Measurements from ENCODE around the gene ZNF784. TPM values are rescaled to one million over a fixed set of nuclear protein-coding genes. Genes with fewer than 3 reads are reported as not detected.

The ZNF784 gene
- total and polyA plus RNA-seq, 10 of the 15 experiments (the other 5 are each of a cell fraction or from before 2014, with no cell fraction given), result 0.10 to 5.2 (median 1.8) TPM

GRCh38 chr19:55635856-55636440 lies 11.6 kb upstream of the ZNF784 start:
- WGBS (ENCODE audit: insufficient coverage, insufficient replicate concordance, low lambda C conversion rate, missing lambda C conversion rate), result 24% methylated on average over 7 of the region's 7 CpGs
- BruUV-seq (replicated peaks), result TSS peak; percentile 79
- intact Hi-C loops (cut with micrococcal nuclease; ENCODE audit: unreplicated experiment) (loop anchor here (10.0 kb wide), 1 partner anchor 439 kb away; no protein-coding TSS in a partner anchor), in situ Hi-C loops (cut with MboI) (no loop called here)
- Histone ChIP-seq H3K36me3 (ENCODE audit: control insufficient read depth in 2 of 2, insufficient read depth in 2 of 2, low read length in 1 of 2) (no peaks in the 10 kb centered on the region), H3K4me3 (peak overlapping the region; percentile 92), H3K9me3 (replicated peaks; ENCODE audit: control insufficient read depth, insufficient read depth, low read length) (no peaks in the 10 kb centered on the region), H4K20me1 (ENCODE audit: control insufficient read depth, insufficient read depth) (no peaks in the 10 kb centered on the region), H3K27me3 (replicated peaks in 1 of 2; ENCODE audit: control insufficient read depth in 2 of 2, insufficient read depth in 2 of 2, low read length in 1 of 2) (no peaks in the 10 kb centered on the region), H2AFZ (ENCODE audit: control insufficient read depth, low read depth, low read length) (no peak overlapping the region), H3K9ac (ENCODE audit: control insufficient read depth, insufficient read depth, low read length) (peak overlapping the region; percentile 100), H3K79me2 (ENCODE audit: control insufficient read depth, insufficient read depth, low read length) (peaks cover 44% of the 10 kb centered on the region), H3K27ac (ENCODE audit: control insufficient read depth, insufficient read depth) (peak overlapping the region; percentile 99), H3K4me1 (ENCODE audit: control insufficient read depth, insufficient read depth, low read length) (peaks cover 39% of the 10 kb centered on the region), H3K4me2 (ENCODE audit: control insufficient read depth, insufficient read depth) (peak overlapping the region; percentile 91)
- ATAC-seq (no peak), FAIRE-seq (no peak), DNase-seq (ENCODE audit: low read depth, low spot score) (no peak)
- POLR2A ChIA-PET, result interaction anchor here (0.7 to 4.5 kb wide), 3 partner anchors 12 to 21 kb away, joined by 3 to 28 read pairs (median 12); partner anchors contain the start of genes CCDC106 and U2AF2
- CTCF ChIA-PET, result interaction anchor here (1.2 to 7.7 kb wide), 4 partner anchors 12 to 121 kb away, joined by 3 to 65 read pairs (median 22); partner anchors contain the start of genes CCDC106 and ZNF865
- SMC1A ChIA-PET (ENCODE audit: uncharacterized antibody, unreplicated experiment), result interaction anchor here (1.2 to 2.5 kb wide), 5 partner anchors 10 to 37 kb away, joined by 3 to 11 read pairs (median 5); partner anchors contain the start of genes CCDC106, FIZ1 and U2AF2
- RAD21 ChIA-PET (ENCODE audit: unreplicated experiment), result interaction anchor here (1.3 kb wide), 1 partner anchor 11 kb away, joined by 3 read pairs; no protein-coding TSS in a partner anchor
- TF ChIP-seq POLR2AphosphoS5 (IDR thresholded peaks at IDR 0.05; ENCODE audit: low read length) (peak; percentile 54; the same call in 1 of the 2 replicates), FOXM1 (IDR thresholded peaks at IDR 0.05; ENCODE audit: low read depth, low read length) (no peak), PML (IDR thresholded peaks at IDR 0.05; ENCODE audit: low read length) (no peak), ZNF24 (IDR thresholded peaks at IDR 0.05) (no peak), ZBTB33 (IDR thresholded peaks at IDR 0.05) (no peak), ZNF687 (IDR thresholded peaks at IDR 0.05) (no peak), PKNOX1 (IDR thresholded peaks at IDR 0.05) (no peak), JUND (IDR thresholded peaks at IDR 0.05; ENCODE audit: low read depth, low read length) (no peak), ATF3 (IDR thresholded peaks at IDR 0.05; ENCODE audit: borderline replicate concordance, extremely low read depth, low read depth, low read length) (no peak), NFYA (IDR thresholded peaks at IDR 0.05; ENCODE audit: borderline replicate concordance, low read depth, low read length) (no peak), RUNX3 (IDR thresholded peaks at IDR 0.05; ENCODE audit: low read length) (no peak)
